Activated CD4-positive, alpha-beta T cell treated with anti-CD3 and anti-CD28 coated beads, Interleukin-2, Interleukin-4, amounts not matched to agents 100 ng/mL and 50 ng/mL, durations not matched to agents 16 hours and 8 hours (primary cell): ENCODE results near the gene HES2.
A peak's percentile ranks its signal among the peaks of the same experiment; 100 is the strongest.
"Not testable (repeated sequence)": the region's sequence is repeated elsewhere in the genome, so short reads cannot be mapped to it uniquely, and the experiment has no call there.

Source experiments
- DNase-seq: peaks from one replicate; pipeline ENCODE4 v3.0.0-alpha.2; 2020; ENCODE audit warnings: low spot score

The HES2 gene

GRCh38 chr1:6437012-6437700 is 17.4 kb upstream of the HES2 start:
- not testable (repeated sequence) for DNase-seq

DNA sequence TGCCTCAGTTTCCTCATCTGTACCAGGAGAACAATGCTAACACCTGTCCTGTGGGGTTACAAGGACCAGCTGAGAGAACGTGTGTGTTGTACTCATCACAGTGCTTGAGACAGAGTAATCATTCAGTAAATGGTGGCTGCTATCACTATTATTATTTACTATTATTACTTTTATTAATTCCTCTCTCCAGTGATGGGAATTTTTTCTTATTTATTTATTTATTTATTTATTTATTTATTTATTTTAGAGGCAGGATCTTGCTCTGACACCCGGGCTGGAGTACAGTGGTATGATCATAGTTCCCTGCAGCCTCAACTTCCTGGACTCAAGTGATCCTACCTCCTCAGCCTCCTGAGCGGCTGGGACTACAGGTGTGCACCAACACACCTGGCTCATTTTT is 16.6 kb upstream of the HES2 start:
- DNase-seq: not testable (repeated sequence)

DNA sequence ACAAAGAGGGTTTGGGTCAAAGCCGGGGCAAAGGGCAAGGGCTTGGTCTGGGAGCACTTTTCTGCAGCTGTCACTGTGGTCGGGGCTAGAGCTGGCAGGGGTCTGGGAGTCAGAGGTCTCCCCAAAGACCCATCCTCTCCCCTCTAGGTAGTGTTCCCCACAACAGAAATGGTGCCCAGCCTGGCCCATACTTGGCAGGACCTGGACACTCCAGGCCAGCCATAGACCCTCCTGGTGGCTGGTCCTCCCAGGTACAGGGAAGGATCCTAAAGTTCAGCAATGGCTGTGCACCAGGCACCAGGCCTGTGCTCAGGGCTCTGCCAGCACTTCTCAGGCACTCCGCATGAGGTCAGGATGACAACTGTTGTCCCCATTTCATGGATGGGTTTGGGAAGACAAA is 15.8 kb upstream of the HES2 start:
- no peak for DNase-seq

- no peak for DNase-seq
These were observed 15.4 kb upstream of the HES2 start for GRCh38 chr1:6435129-6435528.

DNA sequence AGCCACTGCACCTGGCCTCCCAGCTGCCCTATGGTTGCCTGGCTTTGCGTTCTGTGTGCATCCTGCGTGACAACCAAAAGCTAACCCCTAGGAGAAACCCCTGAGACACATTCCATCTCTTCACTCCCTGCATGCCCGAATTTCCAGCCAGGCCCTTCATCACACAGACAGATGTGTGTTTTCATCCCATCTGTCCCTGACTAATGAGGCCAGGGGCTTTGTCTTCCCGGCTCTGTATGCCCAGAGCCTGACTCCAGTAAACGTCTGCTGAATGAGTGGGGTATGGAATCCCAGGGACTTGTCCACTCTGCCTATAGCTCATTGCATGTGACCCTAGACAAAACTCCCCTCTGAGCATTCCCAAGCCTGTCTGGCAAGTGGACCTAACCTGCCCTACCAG is 14.5 kb upstream of the HES2 start:
- DNase-seq: no peak

GRCh38 chr1:6431645-6432579 is 12.2 kb upstream of the HES2 start:
- not testable (repeated sequence) for DNase-seq

GRCh38 chr1:6429660-6430411 is 10.1 kb upstream of the HES2 start:
- DNase-seq: not testable (repeated sequence)

GRCh38 chr1:6428453-6428852 is 8.7 kb upstream of the HES2 start:
- not testable (repeated sequence) for DNase-seq

DNA sequence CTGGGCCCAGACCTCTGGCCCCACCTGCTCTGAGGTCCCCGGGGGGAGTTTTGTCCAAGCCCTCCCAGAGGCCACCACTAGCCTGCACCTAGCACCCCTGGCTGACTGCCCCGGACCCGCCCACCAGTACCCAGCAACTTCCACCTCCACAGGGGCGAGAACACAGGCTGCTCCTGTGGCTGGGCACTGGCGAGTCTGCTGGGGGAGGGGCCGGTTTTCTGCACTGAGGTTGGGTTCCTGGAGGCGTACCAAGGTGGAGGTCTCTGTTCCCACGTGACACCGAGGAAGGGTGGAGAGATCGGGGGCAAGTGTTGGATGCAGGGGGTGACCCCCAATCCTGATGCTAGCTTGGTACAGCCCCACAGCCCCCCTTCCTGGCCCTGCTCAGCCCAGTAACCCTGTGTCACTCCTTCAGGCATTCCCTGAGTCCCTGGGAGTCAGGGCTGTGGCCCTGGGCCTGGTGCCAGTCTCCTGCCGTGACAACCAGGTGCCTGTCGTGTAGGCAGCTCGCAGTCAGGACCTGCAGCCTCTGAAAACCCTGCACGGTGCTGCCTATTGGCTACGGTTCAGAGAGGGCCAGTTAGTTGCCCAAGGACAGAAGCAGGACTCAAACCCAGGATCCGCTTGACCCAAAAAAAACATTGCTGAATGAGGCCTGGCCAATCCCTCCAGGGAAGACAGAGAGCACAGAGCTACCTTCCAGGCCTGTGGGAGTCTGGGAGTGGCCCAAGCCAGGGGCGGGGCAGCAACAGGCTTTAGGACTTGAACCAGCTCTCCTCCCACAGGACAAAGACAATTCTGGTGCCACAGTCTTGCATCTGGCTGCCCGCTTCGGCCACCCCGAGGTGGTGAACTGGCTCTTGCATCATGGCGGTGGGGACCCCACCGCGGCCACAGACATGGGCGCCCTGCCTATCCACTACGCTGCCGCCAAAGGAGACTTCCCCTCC is 8.0 kb upstream of the HES2 start:
- DNase-seq: no peak

GRCh38 chr1:6426972-6427350 is 7.2 kb upstream of the HES2 start:
- DNase-seq: no peak

DNA sequence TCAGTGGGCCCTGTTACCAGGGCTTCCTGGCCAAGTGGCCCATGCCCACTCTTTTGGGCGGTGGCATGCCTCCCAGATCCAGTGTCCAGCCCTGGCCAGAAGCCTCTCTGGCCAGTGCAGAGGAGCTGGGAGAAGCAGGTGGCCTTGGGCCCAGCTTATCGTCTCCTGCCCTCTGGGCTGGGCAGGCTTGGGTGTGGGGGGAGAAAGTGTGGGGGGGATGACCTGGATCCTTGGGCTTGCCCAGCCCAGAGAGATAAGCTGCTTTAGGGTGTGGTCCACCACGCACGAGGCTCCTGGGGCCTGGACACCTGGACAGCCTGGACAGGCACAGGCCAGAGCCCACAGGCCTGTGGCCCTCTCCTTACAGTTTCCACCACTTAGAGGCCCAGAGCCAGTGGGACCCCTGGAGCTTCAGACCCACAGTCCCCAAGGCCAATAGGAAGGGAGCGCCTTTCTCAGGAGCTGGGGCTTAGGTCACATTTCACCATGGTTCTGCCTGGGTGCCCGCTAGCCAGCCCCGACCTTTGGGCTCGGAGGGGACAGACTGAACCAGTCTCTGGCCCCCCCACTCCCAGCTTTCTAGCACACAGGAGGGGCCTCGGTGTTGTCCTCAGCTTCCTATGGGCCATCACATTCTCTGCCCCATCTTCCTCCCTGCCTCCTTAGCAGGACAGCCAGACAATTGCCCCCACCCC is 6.7 kb upstream of the HES2 start:
- DNase-seq: no peak

GRCh38 chr1:6425658-6426057 is 5.9 kb upstream of the HES2 start:
- no peak for DNase-seq

DNA sequence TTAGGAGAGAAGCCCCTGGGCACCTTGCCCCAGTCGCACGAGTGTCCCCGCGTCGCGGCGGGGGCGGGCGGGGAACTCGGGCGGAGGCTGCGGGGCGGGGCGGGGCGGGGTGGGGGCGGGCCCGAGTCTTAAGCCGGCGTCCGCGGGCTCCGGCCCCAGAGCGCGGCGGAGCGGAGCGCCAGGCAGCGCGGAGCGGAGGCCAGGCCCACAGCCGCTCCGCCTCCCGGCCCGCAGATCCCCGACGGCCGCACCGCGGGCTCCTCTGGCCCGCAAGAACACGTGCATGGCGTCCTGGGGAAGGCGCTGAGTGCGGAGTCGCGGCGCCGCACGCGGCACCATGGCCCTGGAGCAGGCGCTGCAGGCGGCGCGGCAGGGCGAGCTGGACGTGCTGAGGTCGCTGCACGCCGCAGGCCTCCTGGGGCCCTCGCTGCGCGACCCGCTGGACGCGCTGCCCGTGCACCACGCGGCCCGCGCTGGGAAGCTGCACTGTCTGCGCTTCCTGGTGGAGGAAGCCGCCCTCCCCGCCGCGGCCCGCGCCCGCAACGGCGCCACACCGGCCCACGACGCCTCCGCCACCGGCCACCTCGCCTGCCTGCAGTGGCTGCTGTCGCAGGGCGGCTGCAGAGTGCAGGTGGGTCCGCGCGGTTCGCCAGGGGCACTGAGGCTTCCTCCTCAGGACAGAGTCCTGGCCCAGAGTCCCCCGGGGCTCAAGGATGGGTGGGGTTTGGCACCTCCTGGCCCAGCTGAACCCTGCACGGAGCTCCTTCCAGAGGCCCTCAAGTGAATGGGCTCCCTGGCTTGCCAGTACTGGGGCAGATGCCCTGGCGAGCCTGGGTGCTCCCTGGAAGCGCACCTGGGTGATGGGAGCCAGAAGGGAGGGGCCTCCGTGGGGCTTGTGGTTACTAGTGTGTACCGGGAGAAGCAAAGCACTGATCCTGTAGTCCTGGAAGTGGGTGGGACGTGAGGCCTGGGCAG is 5.2 kb upstream of the HES2 start, which contains the start of gene ESPN:
TSS of gene ESPN (plus strand) at position 158 of the 975 bp plus-strand sequence. CDS start at position 338, 180 bp downstream.
- DNase-seq: no peak

DNA sequence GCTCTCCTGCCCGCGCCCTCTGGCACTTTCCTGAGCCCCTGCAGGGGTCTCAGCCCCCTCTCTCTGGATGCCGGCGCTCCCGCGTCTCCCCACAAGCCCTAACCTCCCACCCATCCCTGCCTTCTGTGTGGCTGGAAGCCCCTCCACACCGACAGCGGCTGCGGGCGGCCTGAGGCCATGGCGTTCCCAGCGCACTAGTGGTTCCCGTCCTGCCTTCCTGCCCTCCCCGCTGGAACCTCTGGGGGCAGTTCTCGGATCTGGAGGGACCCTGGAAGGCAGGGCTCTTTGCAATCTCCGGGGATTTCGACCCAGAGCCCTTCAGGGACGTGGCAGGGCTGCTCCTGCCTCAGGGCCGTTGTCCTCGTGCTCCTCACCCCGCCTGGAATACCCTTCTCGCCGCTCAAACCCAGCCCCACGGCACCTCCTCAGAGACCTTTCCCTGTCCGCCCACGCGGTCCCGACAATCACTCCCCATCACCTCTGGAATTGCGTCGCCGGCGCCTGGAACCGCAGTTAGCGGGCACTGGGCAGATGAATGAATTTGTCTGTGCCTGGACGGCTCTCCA is 4.4 kb upstream of the HES2 start:
- DNase-seq: no peak

DNA sequence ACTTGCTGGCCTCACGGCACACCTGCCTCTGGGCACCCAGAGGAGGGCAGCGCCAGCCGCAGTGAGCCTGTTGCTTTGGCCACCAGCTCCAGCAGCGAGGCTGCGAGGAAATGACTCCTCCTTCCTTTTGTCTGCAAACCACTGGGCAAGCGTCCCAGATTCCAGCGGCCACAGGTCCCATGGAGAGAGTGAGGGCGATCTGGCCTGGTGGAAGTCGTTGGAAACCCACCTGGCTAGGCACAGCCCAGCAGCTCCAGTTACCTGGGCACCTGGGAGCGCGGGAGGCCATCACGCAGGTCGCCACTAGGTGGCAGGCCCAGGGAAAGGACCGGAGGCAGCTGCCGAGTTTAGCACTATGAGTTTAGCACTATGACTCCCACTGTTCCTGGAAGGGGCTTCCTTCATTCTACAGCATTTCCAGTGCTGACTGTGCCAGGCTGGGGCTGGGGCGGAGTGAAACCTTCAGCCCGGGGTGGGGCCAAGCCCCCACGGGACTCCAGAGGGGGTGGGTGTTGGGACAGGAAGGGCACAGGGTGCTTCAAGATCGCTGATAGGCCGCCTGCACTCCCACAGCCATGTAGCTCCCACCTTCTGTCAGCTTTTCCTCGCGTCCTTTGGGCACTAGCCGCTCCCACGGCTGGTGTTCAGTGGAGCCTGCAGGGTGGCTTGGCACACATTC is 3.7 kb upstream of the HES2 start:
- peak; percentile 67 for DNase-seq

GRCh38 chr1:6421266-6421665 is 1.5 kb upstream of the HES2 start:
- DNase-seq: no peak

- DNase-seq: peak; percentile 14
These were observed 829 bp upstream of the HES2 start for GRCh38 chr1:6420454-6421042.

DNA sequence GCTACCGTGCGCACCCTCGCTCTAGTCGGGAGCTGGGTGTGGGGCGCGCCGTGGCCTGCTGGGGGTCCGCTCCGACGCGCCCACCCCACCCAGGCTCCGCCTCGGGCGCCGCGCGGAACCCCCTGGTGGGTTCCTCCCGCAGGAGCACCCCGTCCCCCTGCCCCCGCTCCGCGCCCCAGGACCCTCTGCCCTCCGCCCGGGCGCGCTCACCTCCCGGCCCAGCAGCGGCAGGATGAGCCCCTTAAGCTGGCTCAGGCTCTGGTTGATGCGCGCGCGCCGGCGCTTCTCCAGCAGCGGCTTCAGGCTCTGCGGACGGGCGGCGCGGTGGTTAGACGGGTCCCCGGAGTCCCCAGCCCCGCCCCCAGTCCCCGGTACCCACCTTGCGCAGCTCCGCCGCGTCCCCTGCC is 319 bp downstream of the HES2 start:
- DNase-seq: no peak
